ENCODE results near the gene ARL9. TPM values are rescaled to one million over a fixed set of nuclear protein-coding genes. Genes with fewer than 3 reads are reported as not detected.

Gene ARL9
- total RNA-seq, 1 donor from 2014 or later = 0.17 TPM

GRCh38 chr4:56466910-56467283, 38.7 kb upstream of the ARL9 start:
- TF ChIP-seq CTCF (conservative IDR thresholded peaks at IDR 0.05; ENCODE audit: low read depth, low read length) = no peak
- DNase-seq (ENCODE audit: low read depth) = no peak
- H3K4me3 ChIP-seq (ENCODE audit: low read depth, low read length) = peak overlapping the region; percentile 97

- H3K4me3 ChIP-seq (ENCODE audit: low read depth, low read length) = peak within 1 kb of the TSS; percentile 97
- no peak for TF ChIP-seq CTCF (conservative IDR thresholded peaks at IDR 0.05; ENCODE audit: low read depth, low read length)
- DNase-seq (ENCODE audit: low read depth) = no peak
These were observed 38.1 kb upstream of the ARL9 start, which contains the start of gene SRP72 for GRCh38 chr4:56467284-56468096. Gene SRP72, plus strand, starts transcription at chr4:56467617. Its CDS starts 19 bp downstream, at chr4:56467636.

GRCh38 chr4:56468097-56468422, 37.5 kb upstream of the ARL9 start:
- DNase-seq (ENCODE audit: low read depth) = no peak
- peak overlapping the region; percentile 97 for H3K4me3 ChIP-seq (ENCODE audit: low read depth, low read length)
- TF ChIP-seq CTCF (conservative IDR thresholded peaks at IDR 0.05; ENCODE audit: low read depth, low read length) = no peak

- H3K4me3 ChIP-seq (ENCODE audit: low read depth, low read length) = no peak overlapping the region
- DNase-seq (ENCODE audit: low read depth) = no peak
These were observed 35.9 kb upstream of the ARL9 start for GRCh38 chr4:56469489-56470210.

GRCh38 chr4:56475917-56476316, 29.7 kb upstream of the ARL9 start:
- no peak for DNase-seq (ENCODE audit: low read depth)
- TF ChIP-seq CTCF (conservative IDR thresholded peaks at IDR 0.05; ENCODE audit: low read depth, low read length) = no peak
- no peak overlapping the region for H3K4me3 ChIP-seq (ENCODE audit: low read depth, low read length)

More at GRCh38 chr4:56469489-56470210, 35.9 kb upstream of the ARL9 start:
- no peak for TF ChIP-seq CTCF (conservative IDR thresholded peaks at IDR 0.05; ENCODE audit: low read depth, low read length)

- no peak for TF ChIP-seq CTCF (conservative IDR thresholded peaks at IDR 0.05; ENCODE audit: low read depth, low read length)
- DNase-seq (ENCODE audit: low read depth) = no peak
- H3K4me3 ChIP-seq (ENCODE audit: low read depth, low read length) = no peak overlapping the region
These were observed 28.3 kb upstream of the ARL9 start for GRCh38 chr4:56477192-56477702.

Data from epithelial cell of proximal tubule (primary cell).